NOMO-1 treated with dmso at 0.1 percent for 144 hours (cell line): ENCODE measurements around the gene CEP170.
"Not testable (repeated sequence)": the region's sequence is repeated elsewhere in the genome, so short reads cannot be mapped to it uniquely, and the experiment has no call there.

ENCODE experiments used
- DNase-seq: peaks from one replicate; lab custom pipeline; 2025; ENCODE audit not compliant: unreplicated experiment; lab: John Stamatoyannopoulos, UW

Gene CEP170

GRCh38 chr1:243183661-243184060 lies 71.4 kb downstream of the CEP170 start:
- DNase-seq: not testable (repeated sequence)

GRCh38 chr1:243183176-243183575 lies 71.9 kb downstream of the CEP170 start:
- not testable (repeated sequence) for DNase-seq

GRCh38 chr1:243179720-243180119 lies 75.4 kb downstream of the CEP170 start:
- no peak for DNase-seq

- DNase-seq: not testable (repeated sequence)
Observed at GRCh38 chr1:243177792-243178191, 77.3 kb downstream of the CEP170 start.

- DNase-seq: not testable (repeated sequence)
Observed at GRCh38 chr1:243173758-243174369, 81.2 kb downstream of the CEP170 start.

- not testable (repeated sequence) for DNase-seq
Observed at GRCh38 chr1:243164911-243165310, 90.2 kb downstream of the CEP170 start.

GRCh38 chr1:243150906-243151305 lies 104.2 kb downstream of the CEP170 start:
- DNase-seq: not testable (repeated sequence)

GRCh38 chr1:243149120-243149519 lies 106.0 kb downstream of the CEP170 start:
- DNase-seq: not testable (repeated sequence)

GRCh38 chr1:243147351-243147750 lies 107.7 kb downstream of the CEP170 start:
- DNase-seq: not testable (repeated sequence)

- not testable (repeated sequence) for DNase-seq
Observed at GRCh38 chr1:243140498-243140897, 114.6 kb downstream of the CEP170 start.

GRCh38 chr1:243122876-243123409 lies 132.1 kb downstream of the CEP170 start:
- DNase-seq: not testable (repeated sequence)

GRCh38 chr1:243121939-243122338 lies 133.1 kb downstream of the CEP170 start:
- DNase-seq: not testable (repeated sequence)

- DNase-seq: not testable (repeated sequence)
Observed at GRCh38 chr1:243118601-243119322, 136.3 kb downstream of the CEP170 start.

- DNase-seq: not testable (repeated sequence)
Observed at GRCh38 chr1:243116187-243116586, 138.9 kb downstream of the CEP170 start.

GRCh38 chr1:243114769-243115168 lies 140.3 kb downstream of the CEP170 start:
- not testable (repeated sequence) for DNase-seq

- DNase-seq: not testable (repeated sequence)
Observed at GRCh38 chr1:243114059-243114713, 140.9 kb downstream of the CEP170 start.

GRCh38 chr1:243107171-243107570 lies 147.9 kb downstream of the CEP170 start:
- DNase-seq: not testable (repeated sequence)

- DNase-seq: not testable (repeated sequence)
Observed at GRCh38 chr1:243105652-243106332, 149.3 kb downstream of the CEP170 start.

GRCh38 chr1:243105104-243105503 lies 150.0 kb downstream of the CEP170 start:
- not testable (repeated sequence) for DNase-seq

- DNase-seq: not testable (repeated sequence)
Observed at GRCh38 chr1:243104452-243104851, 150.6 kb downstream of the CEP170 start.

- peak; percentile 27 for DNase-seq
Observed at GRCh38 chr1:243101551-243102050, 153.5 kb downstream of the CEP170 start.
